Panc1 (cell line): Measurements from ENCODE around the gene TPRN. TPM values are rescaled to one million over a fixed set of nuclear protein-coding genes. Genes with fewer than 3 reads are reported as not detected.
A peak's percentile ranks its signal among the peaks of the same experiment; 100 is the strongest.

Experiments used
- ATAC-seq: fragments of 200-7000 bp; cut with Tn5 transposase; 2 replicates; pipeline ENCODE4 v1.9.1; 2020; ENCODE audit warnings: mild to moderate bottlenecking, moderate library complexity
- BruUV-seq: library from RNA; stranded (reverse); fragments of 400-500 nt; replicated peaks from 2 replicates; lab custom pipeline; 2021; lab: Mats Ljungman, UMichigan
- CTCF ChIA-PET: fragments of 300-600 bp; sonication (Branson Sonifier 250); formaldehyde crosslinking; loops from one replicate; lab custom pipeline; 2022; ENCODE audit warnings: antibody characterized with exemption; lab: Charles Lee
- POLR2A ChIA-PET: fragments of 300-600 bp; sonication (Branson Sonifier 250); formaldehyde crosslinking; loops from one replicate; lab custom pipeline; 2022; ENCODE audit warnings: antibody characterized with exemption; lab: Charles Lee
- DNase-seq: peaks from one replicate; pipeline ENCODE4 v3.0.0-alpha.2; 2010; ENCODE audit warnings: low read depth, low spot score
- H3K27ac ChIP-seq: 2 replicates; pipeline ENCODE4 v1.5.1; 2011; ENCODE audit warnings: mild to moderate bottlenecking, low read length, inconsistent platforms
- H3K27me3 ChIP-seq: fragments of 200-500 bp; sonication (Bioruptor generic); 2 replicates; pipeline ENCODE4 v1.6.0; 2014; ENCODE audit warnings: low read length, inconsistent platforms; ENCODE audit not compliant: control insufficient read depth, insufficient read depth
- H3K36me3 ChIP-seq: fragments of 200-500 bp; sonication (Bioruptor generic); 2 replicates; pipeline ENCODE4 v1.5.1; 2014; ENCODE audit warnings: inconsistent platforms, mild to moderate bottlenecking, low read length, moderate library complexity; ENCODE audit not compliant: control insufficient read depth, insufficient read depth
- H3K4me1 ChIP-seq: 2 replicates; pipeline ENCODE4 v1.5.1; 2011; ENCODE audit warnings: inconsistent platforms, mild to moderate bottlenecking, low read length, moderate library complexity; ENCODE audit not compliant: control insufficient read depth, insufficient read depth
- H3K4me3 ChIP-seq, 2 experiments: 2 replicates each; pipeline ENCODE4 v1.5.1; 2011 to 2012; ENCODE audit warnings: low read depth in 2 of 2, low read length in 2 of 2, mild to moderate bottlenecking in 2 of 2, inconsistent platforms in 1 of 2, moderate library complexity in 1 of 2
- H3K9me3 ChIP-seq: fragments of 200-500 bp; sonication (Bioruptor generic); 2 replicates; pipeline ENCODE4 v1.5.1; 2014; ENCODE audit warnings: low read depth, mild to moderate bottlenecking, inconsistent platforms, low read length, moderate library complexity; ENCODE audit not compliant: control insufficient read depth, insufficient read depth
- POLR2AphosphoS5 ChIP-seq: IDR thresholded peaks from 2 replicates; pipeline ENCODE4 v1.6.1; 2012; ENCODE audit warnings: mild to moderate bottlenecking, low read depth, low read length, moderate library complexity
- REST ChIP-seq, 2 experiments: IDR thresholded peaks; 2 replicates each; pipeline ENCODE4 v1.6.1; 2011 to 2012; ENCODE audit warnings: low read depth in 2 of 2, control low read depth in 1 of 2, low read length in 1 of 2, mild to moderate bottlenecking in 1 of 2, moderate library complexity in 1 of 2; ENCODE audit not compliant: insufficient read depth in 1 of 2
- SIN3A ChIP-seq: IDR thresholded peaks from 2 replicates; pipeline ENCODE4 v1.6.1; 2012; ENCODE audit warnings: low read depth, mild to moderate bottlenecking, low read length, moderate library complexity, borderline replicate concordance; ENCODE audit not compliant: insufficient read depth
- TCF7L2 ChIP-seq: IDR thresholded peaks from 2 replicates; pipeline ENCODE4 v1.6.1; 2011; ENCODE audit warnings: mild to moderate bottlenecking, low read depth, low read length, inconsistent platforms
- in situ Hi-C: cut with HindIII; loops from 2 replicates; pipeline ENCODE4 v1.10.0; 2016; ENCODE audit warnings: low sequenced_read_pairs, low pct_unique_long_range_greater_than_20kb
- intact Hi-C: fragments of 100-400 bp; cut with micrococcal nuclease; formaldehyde crosslinking; loops from one replicate; pipeline ENCODE4 v1.10.0; 2022; ENCODE audit not compliant: unreplicated experiment
- total RNA-seq: library from RNA; stranded (reverse); gene quantifications from one replicate; pipeline ENCODE4 v1.2.1, GENCODE V29; 2021; ENCODE audit not compliant: unreplicated experiment
- TF ChIP-seq, protein P1 (sequence below): fragments of 450-650 bp; IDR thresholded peaks from 2 replicates; pipeline ENCODE4 v1.5.1; 2017; ENCODE audit warnings: mild to moderate bottlenecking

The TPRN gene
- total RNA-seq, 1 experiment from 2014 or later = 21.7 TPM

DNA sequence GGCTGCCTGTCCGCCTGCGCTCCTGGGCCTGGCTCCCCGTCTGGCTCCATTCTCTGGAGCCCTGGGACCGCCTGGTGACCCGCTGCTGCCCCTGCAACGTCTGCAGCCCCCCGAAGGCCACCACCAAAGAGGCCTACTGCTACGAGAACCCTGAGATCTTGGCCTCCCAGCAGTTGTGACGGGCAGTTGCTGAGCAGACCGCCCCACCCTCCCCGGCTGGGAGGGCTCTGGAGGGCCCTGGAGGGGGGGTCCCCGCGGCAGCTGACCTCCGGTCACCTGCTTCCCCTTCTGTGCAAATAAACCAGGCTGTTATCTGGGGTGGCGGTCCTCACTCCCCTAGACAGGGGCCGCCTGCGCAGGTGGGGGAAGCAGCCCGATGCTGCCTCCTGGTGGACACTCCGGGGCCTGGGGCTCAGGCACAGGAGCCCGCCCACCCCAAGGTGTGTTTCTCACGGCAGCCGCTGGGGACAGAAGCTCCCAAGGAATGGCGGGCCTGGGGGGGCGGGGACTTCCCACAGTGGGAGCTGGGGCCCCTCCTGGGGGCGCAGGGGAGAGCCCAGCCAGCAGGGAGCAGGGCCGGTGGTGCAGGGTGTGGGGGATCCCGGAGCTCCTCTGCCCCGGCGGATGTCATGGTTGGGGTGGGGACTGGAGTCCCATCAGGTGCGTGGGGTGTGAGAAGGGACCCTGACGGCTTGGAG, 35.8 kb upstream of the TPRN start:
- no peak for TF ChIP-seq TCF7L2
- no peak for TF ChIP-seq SIN3A
- TF ChIP-seq, protein P1, sequence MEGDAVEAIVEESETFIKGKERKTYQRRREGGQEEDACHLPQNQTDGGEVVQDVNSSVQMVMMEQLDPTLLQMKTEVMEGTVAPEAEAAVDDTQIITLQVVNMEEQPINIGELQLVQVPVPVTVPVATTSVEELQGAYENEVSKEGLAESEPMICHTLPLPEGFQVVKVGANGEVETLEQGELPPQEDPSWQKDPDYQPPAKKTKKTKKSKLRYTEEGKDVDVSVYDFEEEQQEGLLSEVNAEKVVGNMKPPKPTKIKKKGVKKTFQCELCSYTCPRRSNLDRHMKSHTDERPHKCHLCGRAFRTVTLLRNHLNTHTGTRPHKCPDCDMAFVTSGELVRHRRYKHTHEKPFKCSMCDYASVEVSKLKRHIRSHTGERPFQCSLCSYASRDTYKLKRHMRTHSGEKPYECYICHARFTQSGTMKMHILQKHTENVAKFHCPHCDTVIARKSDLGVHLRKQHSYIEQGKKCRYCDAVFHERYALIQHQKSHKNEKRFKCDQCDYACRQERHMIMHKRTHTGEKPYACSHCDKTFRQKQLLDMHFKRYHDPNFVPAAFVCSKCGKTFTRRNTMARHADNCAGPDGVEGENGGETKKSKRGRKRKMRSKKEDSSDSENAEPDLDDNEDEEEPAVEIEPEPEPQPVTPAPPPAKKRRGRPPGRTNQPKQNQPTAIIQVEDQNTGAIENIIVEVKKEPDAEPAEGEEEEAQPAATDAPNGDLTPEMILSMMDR = peak; percentile 98
- TF ChIP-seq POLR2AphosphoS5 = no peak
- DNase-seq (no peak), ATAC-seq (peak; percentile 57)
- in situ Hi-C loops (no loop called here), intact Hi-C loops (no loop called here)
- POLR2A ChIA-PET = interaction anchor here (0.6 kb wide), 1 partner anchor 122 kb away, joined by 4 read pairs; the partner anchor contains the start of gene DPP7
- Histone ChIP-seq H3K27ac (peak overlapping the region; percentile 61), H3K4me3 (no peak overlapping the region), H3K4me1 (peaks cover 26% of the 10 kb centered on the region), H3K9me3 (no peaks in the 10 kb centered on the region), H3K27me3 (no peaks in the 10 kb centered on the region), H3K36me3 (no peaks in the 10 kb centered on the region; the same call in 1 of the 2 replicates)
- CTCF ChIA-PET = interaction anchor here (0.6 to 1.0 kb wide), 8 partner anchors 10 to 150 kb away, joined by 3 to 10 read pairs (median 3); partner anchors contain the start of genes MAN1B1, STPG3 and TPRN
- BruUV-seq = no TSS peak

DNA sequence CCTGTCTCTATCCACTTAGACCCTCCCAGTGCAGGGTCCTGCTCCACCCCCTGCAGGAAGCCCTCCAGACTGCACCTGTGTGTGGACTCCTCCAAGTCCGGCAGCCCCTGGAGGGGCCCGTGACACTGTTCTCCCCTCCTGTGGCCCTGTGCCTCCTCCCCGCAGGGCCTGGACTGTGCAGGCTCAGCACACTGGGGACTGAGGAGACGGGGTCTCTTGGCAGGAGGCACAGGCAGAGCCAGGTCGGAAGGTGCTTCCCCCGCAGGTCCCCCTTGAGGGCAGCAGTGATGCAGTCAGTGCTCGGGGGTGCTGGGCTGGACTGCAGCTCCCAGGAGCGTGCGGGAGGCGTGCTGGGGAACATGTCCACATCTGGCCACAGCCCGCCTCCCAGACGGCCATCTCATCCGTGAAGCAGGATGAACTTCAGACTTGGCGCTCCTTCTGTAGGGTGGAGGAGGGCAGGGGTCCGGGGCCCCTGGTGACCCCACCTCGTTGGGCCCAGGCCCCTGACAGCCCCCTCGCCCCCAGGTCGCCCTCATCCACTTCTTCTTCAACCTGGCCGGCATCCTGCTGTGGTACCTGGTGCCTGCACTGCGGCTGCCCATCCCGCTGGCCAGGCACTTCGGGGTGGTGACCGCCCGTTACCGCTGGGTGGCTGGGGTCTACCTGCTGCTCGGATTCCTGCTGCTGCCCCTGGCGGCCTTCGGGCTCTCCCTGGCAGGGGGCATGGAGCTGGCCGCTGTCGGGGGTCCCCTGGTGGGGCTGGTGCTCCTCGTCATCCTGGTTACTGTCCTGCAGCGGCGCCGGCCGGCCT, 35.1 kb upstream of the TPRN start:
- CTCF ChIA-PET = interaction anchor here (0.6 to 1.0 kb wide), 3 partner anchors 9 to 120 kb away, joined by 3 read pairs; no protein-coding TSS in a partner anchor
- POLR2A ChIA-PET = no interaction called here
- no peak overlapping the region for H3K4me3 ChIP-seq
- H3K9me3 ChIP-seq = no peaks in the 10 kb centered on the region
- ATAC-seq = no peak
- in situ Hi-C loops (no loop called here), intact Hi-C loops (no loop called here)
- no TSS peak for BruUV-seq
- no peaks in the 10 kb centered on the region; the same call in 1 of the 2 replicates for H3K36me3 ChIP-seq
- no peak overlapping the region for H3K27ac ChIP-seq
- TF ChIP-seq REST (IDR thresholded peaks at IDR 0.05; ENCODE audit: insufficient read depth in 1 of 2, low read depth in 2 of 2, low read length in 1 of 2) = no peak
- TF ChIP-seq, protein P1 = no peak
- no peak for TF ChIP-seq TCF7L2
- no peak for TF ChIP-seq SIN3A
- TF ChIP-seq POLR2AphosphoS5 = no peak
- no peaks in the 10 kb centered on the region for H3K27me3 ChIP-seq
- DNase-seq = no peak
- peaks cover 26% of the 10 kb centered on the region for H3K4me1 ChIP-seq
